LNCaP clone FGC (cell line): Measurements from ENCODE around the gene AMDHD2.

Experiments used
- DNase-seq: peaks from one replicate; pipeline ENCODE4 v3.0.0-alpha.2; 2011; ENCODE audit warnings: low read depth
- H3K4me3 ChIP-seq: 2 replicates; pipeline ENCODE4 v1.5.1; 2011; ENCODE audit warnings: mild to moderate bottlenecking, low read depth, low read length, control low read depth
- CTCF ChIP-seq: IDR thresholded peaks from 2 replicates; pipeline ENCODE4 v1.5.1; 2012; ENCODE audit warnings: mild to moderate bottlenecking; ENCODE audit not compliant: control insufficient read depth, insufficient read depth; ENCODE audit errors: extremely low read depth

The AMDHD2 gene, protein sequence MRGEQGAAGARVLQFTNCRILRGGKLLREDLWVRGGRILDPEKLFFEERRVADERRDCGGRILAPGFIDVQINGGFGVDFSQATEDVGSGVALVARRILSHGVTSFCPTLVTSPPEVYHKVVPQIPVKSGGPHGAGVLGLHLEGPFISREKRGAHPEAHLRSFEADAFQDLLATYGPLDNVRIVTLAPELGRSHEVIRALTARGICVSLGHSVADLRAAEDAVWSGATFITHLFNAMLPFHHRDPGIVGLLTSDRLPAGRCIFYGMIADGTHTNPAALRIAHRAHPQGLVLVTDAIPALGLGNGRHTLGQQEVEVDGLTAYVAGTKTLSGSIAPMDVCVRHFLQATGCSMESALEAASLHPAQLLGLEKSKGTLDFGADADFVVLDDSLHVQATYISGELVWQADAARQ

DNA sequence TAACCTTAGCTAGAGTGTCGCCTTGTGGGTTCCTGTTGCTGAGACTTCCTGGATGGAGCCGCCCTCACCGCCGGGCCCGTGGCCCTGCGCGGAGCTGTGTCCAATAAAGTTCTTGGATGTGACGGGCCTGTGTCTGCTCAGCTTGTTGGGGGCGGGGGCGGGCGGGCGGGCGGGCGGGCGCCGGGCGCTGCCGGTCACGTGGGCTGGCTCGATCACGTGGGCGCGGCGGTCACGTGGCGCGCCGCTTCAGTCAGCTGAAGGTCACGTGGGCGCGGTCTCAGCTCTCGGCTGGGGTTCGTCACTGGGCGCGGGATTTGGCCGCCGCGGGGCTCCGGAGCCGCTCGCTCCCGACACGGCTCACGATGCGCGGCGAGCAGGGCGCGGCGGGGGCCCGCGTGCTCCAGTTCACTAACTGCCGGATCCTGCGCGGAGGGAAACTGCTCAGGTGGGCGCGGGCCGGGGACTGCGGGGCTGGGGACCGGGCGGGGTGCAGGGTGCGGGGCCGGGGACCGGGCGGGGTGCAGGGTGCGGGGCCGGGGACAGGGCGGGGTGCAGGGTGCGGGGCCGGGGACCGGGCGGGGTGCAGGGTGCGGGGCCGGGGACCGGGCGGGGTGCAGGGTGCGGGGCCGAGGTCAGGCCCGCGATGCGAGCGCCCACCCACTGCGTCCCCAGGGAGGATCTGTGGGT is at the start of gene AMDHD2:
TSS of gene AMDHD2 (plus strand) at position 275 of the 687 bp plus-strand sequence. CDS start at position 363, 88 bp downstream.
- TF ChIP-seq CTCF, result no peak
- DNase-seq, result peak; percentile 64

DNA sequence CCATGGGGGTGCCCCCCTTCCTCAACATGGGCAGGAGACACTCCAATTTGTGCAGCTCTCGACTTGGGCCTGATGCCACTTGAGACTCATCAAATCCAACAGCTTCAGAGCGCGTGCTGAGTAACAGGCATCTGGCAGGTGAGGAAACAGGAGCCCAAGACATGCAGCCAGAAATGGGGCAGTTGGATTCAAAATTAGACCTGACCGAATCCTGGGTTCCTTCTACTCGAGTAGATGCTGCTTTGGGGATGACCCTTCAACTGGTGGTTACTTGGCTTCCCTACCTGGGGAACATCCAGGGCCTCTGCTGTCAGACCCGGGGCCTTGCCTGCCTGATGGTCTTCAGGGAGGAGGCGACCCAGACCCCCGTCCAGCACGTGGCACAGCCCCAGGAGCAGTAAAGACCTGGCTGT is 49.6 kb upstream of the AMDHD2 start:
- DNase-seq, result no peak
- no peak for TF ChIP-seq CTCF
- no peak overlapping the region for H3K4me3 ChIP-seq

More for the DNA sequence above, at the start of gene AMDHD2:
- peak within 1 kb of the TSS; percentile 80 for H3K4me3 ChIP-seq

DNA sequence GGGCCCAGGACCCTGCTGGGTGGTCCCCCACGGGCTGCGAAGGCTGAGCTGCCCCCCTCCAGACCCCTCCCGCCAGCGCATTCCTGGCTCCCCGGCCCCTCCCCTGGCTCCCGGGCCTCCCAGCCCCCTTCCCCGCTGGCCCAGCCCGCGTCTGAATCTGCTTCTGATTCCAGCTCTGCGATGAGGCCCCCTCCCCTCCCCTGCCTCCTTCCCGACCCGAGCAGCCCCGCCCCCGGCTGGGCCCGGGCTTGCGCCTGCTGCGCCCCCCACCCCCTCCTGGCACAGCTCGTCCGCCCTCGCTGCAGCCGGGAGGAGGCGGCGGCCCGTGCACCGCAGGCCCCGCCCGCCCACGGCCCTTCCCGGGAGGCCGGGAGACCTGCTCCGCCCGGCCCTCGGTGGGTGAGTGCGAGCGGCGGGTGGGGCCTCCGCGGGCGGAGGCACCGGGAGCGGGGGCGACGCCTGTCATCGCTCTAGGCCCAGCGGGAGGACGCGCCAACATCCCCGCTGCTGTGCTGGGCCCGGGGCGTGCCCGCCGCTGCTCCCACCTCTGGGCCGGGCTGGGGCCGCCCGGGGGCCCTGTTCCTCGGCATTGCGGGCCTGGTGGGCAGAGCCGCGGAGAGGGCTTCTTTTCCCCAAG is 49.0 kb upstream of the AMDHD2 start, which contains the start of gene NTN3:
TSS of gene NTN3 (plus strand) at position 282 of the 637 bp plus-strand sequence. CDS start 405 bp downstream, outside the sequence.
- no peak for TF ChIP-seq CTCF
- no peak within 1 kb of the TSS for H3K4me3 ChIP-seq

GRCh38 chr16:2471653-2472487 is 48.3 kb upstream of the AMDHD2 start:
- no peak overlapping the region for H3K4me3 ChIP-seq
- DNase-seq, result no peak
- no peak for TF ChIP-seq CTCF

More for the DNA sequence above, 49.0 kb upstream of the AMDHD2 start, which contains the start of gene NTN3:
- DNase-seq, result no peak

GRCh38 chr16:2472488-2472864 is 47.7 kb upstream of the AMDHD2 start:
- no peak for TF ChIP-seq CTCF
- no peak for DNase-seq
- H3K4me3 ChIP-seq, result no peak overlapping the region

- no peak for TF ChIP-seq CTCF
- 0 out of 2 replicates have a peak overlapping the region, but pooled peaks have one; percentile 31 for H3K4me3 ChIP-seq
- no peak for DNase-seq
Observed at GRCh38 chr16:2472885-2473445, 47.2 kb upstream of the AMDHD2 start.
